K562 (cell line): ENCODE measurements around the gene UBE2J2. TPM values are rescaled to one million over a fixed set of nuclear protein-coding genes. Genes with fewer than 3 reads are reported as not detected.
A peak's percentile ranks its signal among the peaks of the same experiment; 100 is the strongest.

Experiments
- ATAC-seq: fragments of 200-7000 bp; cut with Tn5 transposase; 3 replicates; pipeline ENCODE4 v1.9.1; 2020; ENCODE audit warnings: moderate library complexity
- BruUV-seq: library from RNA; stranded (reverse); fragments of 400-500 nt; replicated peaks from 2 replicates; lab custom pipeline; 2021; lab: Mats Ljungman, UMichigan
- CTCF ChIA-PET: fragments of 300-600 bp; formaldehyde crosslinking; extraction: SDS; loops from one replicate; lab custom pipeline; 2021; ENCODE audit warnings: low intra/inter-chr PET ratio; lab: Yijun Ruan, JAX
- POLR2A ChIA-PET: fragments of 300-600, 350-650 bp; sonication (Branson Sonifier 250); formaldehyde crosslinking; extraction: SDS; loops from one replicate; lab custom pipeline; 2021; ENCODE audit warnings: antibody characterized with exemption, inconsistent platforms; lab: Yijun Ruan, JAX
- DNase-seq, 4 experiments: peaks; one replicate each; pipeline versions ENCODE4 v3.0.0 to v3.0.0-alpha.2; 2011 to 2018; ENCODE audit warnings: low spot score in 3 of 4, mixed read lengths in 3 of 4; ENCODE audit errors: extremely low read depth in 1 of 4
- FAIRE-seq: peaks from 2 replicates; lab custom pipeline; 2011; peaks lifted over from hg19 to GRCh38; lab: Jason Lieb, UNC
- H2AFZ ChIP-seq: 2 replicates; pipeline ENCODE4 v1.6.0; 2011; ENCODE audit warnings: low read depth, low read length, control low read depth, inconsistent platforms
- H3K27ac ChIP-seq: fragments of 200-600 bp; 3 replicates; pipeline ENCODE4 v1.8.0; 2011; ENCODE audit warnings: low read depth, mild to moderate bottlenecking, control low read depth, inconsistent platforms, low read length, moderate library complexity, mixed read lengths; ENCODE audit errors: extremely low read depth
- H3K27me3 ChIP-seq, 2 experiments: fragments of 300-600 bp in 1 of 2; 2 replicates in 1 of 2; 3 replicates in 1 of 2; pipeline versions ENCODE4 v1.6.0 to v1.8.0; 2011; ENCODE audit warnings: inconsistent platforms in 2 of 2, low read length in 2 of 2, mild to moderate bottlenecking in 1 of 2, mixed read lengths in 1 of 2, moderate library complexity in 1 of 2; ENCODE audit not compliant: control insufficient read depth in 2 of 2, insufficient read depth in 2 of 2
- H3K36me3 ChIP-seq: fragments of 300-600 bp; 3 replicates; pipeline ENCODE4 v1.8.0; 2011; ENCODE audit warnings: mild to moderate bottlenecking, low read length, inconsistent platforms; ENCODE audit not compliant: control insufficient read depth, insufficient read depth
- H3K4me1 ChIP-seq, 2 experiments: fragments of 200-600 bp in 1 of 2; replicated peaks in 1 of 2; 2 replicates in 1 of 2; 3 replicates in 1 of 2; pipeline versions ENCODE4 v1.5.1 to v1.8.0; 2011; ENCODE audit warnings: inconsistent platforms in 2 of 2, low read length in 2 of 2, mild to moderate bottlenecking in 1 of 2, mixed read lengths in 1 of 2, moderate library complexity in 1 of 2; ENCODE audit not compliant: control insufficient read depth in 2 of 2, insufficient read depth in 2 of 2
- H3K4me2 ChIP-seq: 2 replicates; pipeline ENCODE4 v1.6.1; 2011; ENCODE audit warnings: low read length, control low read depth, inconsistent platforms, mixed read lengths; ENCODE audit not compliant: insufficient read depth
- H3K4me3 ChIP-seq: fragments of 200-600 bp; sonication (generic), shearing (Covaris generic); 2 replicates; pipeline ENCODE4 v1.5.1; 2016; ENCODE audit warnings: control low read depth, inconsistent platforms
- H3K79me2 ChIP-seq: fragments of 200-600 bp; 3 replicates; pipeline ENCODE4 v1.8.0; 2011; ENCODE audit warnings: low read length, inconsistent platforms; ENCODE audit not compliant: control insufficient read depth, insufficient read depth
- H3K9ac ChIP-seq, 2 experiments: 2 replicates each; pipeline versions ENCODE4 v1.6.0 to v1.6.1; 2011; ENCODE audit warnings: low read depth in 2 of 2, low read length in 2 of 2, control low read depth in 1 of 2, inconsistent platforms in 1 of 2, mild to moderate bottlenecking in 1 of 2, mixed read lengths in 1 of 2; ENCODE audit not compliant: insufficient read depth in 1 of 2
- H3K9me1 ChIP-seq: one replicate; pipeline ENCODE4 v1.6.0; 2011; ENCODE audit warnings: inconsistent platforms, mild to moderate bottlenecking, low read length, moderate library complexity; ENCODE audit not compliant: control insufficient read depth, insufficient read depth
- H3K9me3 ChIP-seq: replicated peaks from 2 replicates; pipeline ENCODE4 v1.5.1; 2011; ENCODE audit warnings: low read depth, low read length, inconsistent platforms; ENCODE audit not compliant: control insufficient read depth, insufficient read depth
- H4K20me1 ChIP-seq: replicated peaks from 2 replicates; pipeline ENCODE4 v1.6.1; 2011; ENCODE audit warnings: low read length, inconsistent platforms, mixed read lengths; ENCODE audit not compliant: control insufficient read depth, insufficient read depth
- C11orf30 ChIP-seq: fragments of 450-650 bp; IDR thresholded peaks from 2 replicates; pipeline ENCODE4 v1.6.1; 2016; ENCODE audit warnings: low read depth, mild to moderate bottlenecking
- GABPB2 ChIP-seq: fragments of 250-450 bp; sonication (Bioruptor Pico); conservative IDR thresholded peaks from 2 replicates; pipeline ENCODE4 v1.5.1; 2021; ENCODE audit warnings: mild to moderate bottlenecking
- IRF2 ChIP-seq: sonication (generic); formaldehyde crosslinking; IDR thresholded peaks from 2 replicates; pipeline ENCODE4 v1.8.1; 2022; ENCODE audit warnings: mild to moderate bottlenecking, missing genetic modification reagents
- KLF10 ChIP-seq: fragments of 250-450 bp; sonication (Bioruptor Pico); IDR thresholded peaks from 2 replicates; pipeline ENCODE4 v1.6.1; 2021; ENCODE audit warnings: matching md5 sums
- MCM7 ChIP-seq, 2 experiments: fragments of 450-650 bp; IDR thresholded peaks; 2 replicates each; pipeline ENCODE4 v1.6.1; 2016 to 2018
- NFRKB ChIP-seq: fragments of 450-650 bp; IDR thresholded peaks from 2 replicates; pipeline ENCODE4 v1.6.1; 2016; ENCODE audit warnings: low read depth
- RUNX1 ChIP-seq: sonication (generic); IDR thresholded peaks from 2 replicates; pipeline ENCODE4 v1.6.1; 2016; ENCODE audit warnings: antibody characterized with exemption, low read depth
- ZFP36 ChIP-seq: fragments of 150-350 bp; IDR thresholded peaks from 2 replicates; pipeline ENCODE4 v1.6.1; 2018; ENCODE audit warnings: low read length, low read depth; ENCODE audit not compliant: partially characterized antibody
- ZNF316 ChIP-seq: fragments of 450-650 bp; IDR thresholded peaks from 2 replicates; pipeline ENCODE4 v1.6.1; 2016
- WGBS: fragments of 100-300 bp; shearing (Covaris generic); methylation state at CpG from one replicate; pipeline ENCODE4 v1.1.6; 2016; ENCODE audit warnings: low coverage, mixed read lengths; ENCODE audit not compliant: insufficient coverage; ENCODE audit errors: missing lambda C conversion rate; 5-methylcytosine and 5-hydroxymethylcytosine counted together
- in situ Hi-C: fragments of 300-500 bp; cut with MboI; formaldehyde crosslinking; loops from 4 replicates; pipeline ENCODE4 v1.15.0; 2018; ENCODE audit warnings: inconsistent platforms, mixed read lengths
- intact Hi-C: fragments of 100-400 bp; cut with micrococcal nuclease; formaldehyde crosslinking; loops from 2 replicates; pipeline ENCODE4 v1.14.2; 2022
- polyA plus RNA-seq, 8 experiments: library from polyadenylated mRNA; depleted of rRNA in 4 of 8; stranded (reverse) in 5 of 8; unstranded in 3 of 8; fragments of >200 nt; fragmentation: Nextera tagmentation in 2 of 8; fragmentation: Illumina TruSeq in 1 of 8; extraction: Ambion mirVana in 2 of 8; extraction: Trizol in 1 of 8; gene quantifications; 2 replicates each; pipeline versions ENCODE4 v1.2.1 to v1.2.3, GENCODE V29; 2011 to 2014; ENCODE audit warnings: inconsistent platforms in 1 of 8, missing spikeins in 1 of 8
- total RNA-seq, 7 experiments: library from RNA; depleted of rRNA in 6 of 7; stranded (reverse); fragments of >200 nt in 6 of 7; fragmentation: Illumina TruSeq in 2 of 7; extraction: Trizol in 2 of 7; gene quantifications; 2 replicates each; pipeline versions ENCODE4 v1.2.1 to v1.2.3, GENCODE V29; 2011 to 2021; ENCODE audit warnings: low replicate concordance in 1 of 7
- TF ChIP-seq, protein P1 (sequence below): fragments of 450-650 bp; IDR thresholded peaks from 2 replicates; pipeline ENCODE4 v1.6.1; 2016; ENCODE audit warnings: antibody characterized with exemption
- TF ChIP-seq, protein P2 (sequence below): sonication (generic); formaldehyde crosslinking; IDR thresholded peaks from 2 replicates; pipeline ENCODE4 v1.8.0; 2022; ENCODE audit warnings: missing genetic modification reagents, mild to moderate bottlenecking, borderline replicate concordance
- TF ChIP-seq, protein P3 (sequence below): fragments of 450-650 bp; IDR thresholded peaks from 2 replicates; pipeline ENCODE4 v1.7.1; 2018; ENCODE audit warnings: mild to moderate bottlenecking, low read depth; ENCODE audit not compliant: partially characterized antibody
- TF ChIP-seq, protein P4 (sequence below), 3 experiments: IDR thresholded peaks in 2 of 3; conservative IDR thresholded peaks in 1 of 3; 2 replicates each; pipeline ENCODE4 v1.5.1; 2011 to 2012; ENCODE audit warnings: low read length in 3 of 3, mild to moderate bottlenecking in 3 of 3, control low read depth in 2 of 3, improper control_type of control experiment in 1 of 3, inconsistent platforms in 1 of 3, low read depth in 1 of 3, mixed read lengths in 1 of 3, moderate library complexity in 1 of 3; ENCODE audit not compliant: insufficient read depth in 2 of 3

Gene UBE2J2
- total and polyA plus RNA-seq, 9 of the 15 experiments (the other 6 are each of a cell fraction or from before 2014, with no cell fraction given) = 0.93 to 112 (median 75.5) TPM

DNA sequence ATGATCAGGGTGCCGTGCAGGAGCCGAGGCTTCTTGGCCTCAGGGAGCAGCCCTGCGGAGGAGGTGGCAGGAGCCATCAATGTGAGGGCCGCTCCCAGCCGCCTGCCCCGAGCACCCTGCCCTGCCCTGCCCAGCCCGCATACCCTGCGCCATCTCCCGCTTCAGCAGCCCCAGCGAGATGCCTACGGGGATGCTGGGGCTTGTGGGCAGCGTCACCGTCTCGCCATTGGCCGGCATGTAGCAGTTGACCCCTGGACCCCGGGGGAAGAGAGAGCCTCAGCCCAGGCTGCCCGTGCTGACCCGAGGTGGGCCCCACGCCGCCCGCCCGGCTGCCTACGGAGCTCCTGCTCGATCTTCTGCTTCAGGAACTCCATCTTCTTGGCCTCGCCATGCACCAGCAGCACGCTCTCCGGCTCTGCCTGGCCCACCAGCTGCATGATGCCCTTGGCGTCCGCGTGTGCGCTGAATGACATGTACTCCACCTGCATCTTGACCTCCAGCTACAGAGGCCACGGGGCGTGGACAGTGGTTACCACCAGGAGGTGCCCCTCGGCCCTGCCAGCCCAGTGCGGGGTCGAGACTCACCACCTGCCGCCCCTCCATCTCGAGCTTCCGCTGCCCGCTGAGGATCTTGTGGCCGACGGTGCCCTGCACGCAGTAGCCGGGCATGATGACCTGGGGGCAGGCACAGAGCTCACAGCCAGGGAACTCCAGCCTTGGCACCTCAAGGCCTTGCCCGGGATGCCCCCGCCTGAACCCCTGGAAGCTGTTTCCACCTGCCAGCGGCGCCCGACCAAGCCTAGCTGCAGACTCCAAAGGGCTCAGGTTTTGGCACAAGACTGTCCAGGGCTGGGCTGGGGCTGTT lies 39.0 kb upstream of the UBE2J2 start:
- POLR2A ChIA-PET = interaction anchor here (0.6 to 3.5 kb wide), 8 partner anchors 7 to 129 kb away, joined by 3 to 30 read pairs (median 4); partner anchors contain the start of gene TAS1R3
- TF ChIP-seq, protein P1, sequence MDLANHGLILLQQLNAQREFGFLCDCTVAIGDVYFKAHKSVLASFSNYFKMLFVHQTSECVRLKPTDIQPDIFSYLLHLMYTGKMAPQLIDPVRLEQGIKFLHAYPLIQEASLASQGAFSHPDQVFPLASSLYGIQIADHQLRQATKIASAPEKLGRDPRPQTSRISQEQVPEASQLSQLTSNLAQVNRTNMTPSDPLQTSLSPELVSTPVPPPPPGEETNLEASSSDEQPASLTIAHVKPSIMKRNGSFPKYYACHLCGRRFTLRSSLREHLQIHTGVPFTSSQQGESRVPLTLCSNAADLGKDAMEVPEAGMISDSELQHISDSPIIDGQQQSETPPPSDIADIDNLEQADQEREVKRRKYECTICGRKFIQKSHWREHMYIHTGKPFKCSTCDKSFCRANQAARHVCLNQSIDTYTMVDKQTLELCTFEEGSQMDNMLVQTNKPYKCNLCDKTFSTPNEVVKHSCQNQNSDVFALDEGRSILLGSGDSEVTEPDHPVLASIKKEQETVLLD = no peak
- TF ChIP-seq, protein P2, sequence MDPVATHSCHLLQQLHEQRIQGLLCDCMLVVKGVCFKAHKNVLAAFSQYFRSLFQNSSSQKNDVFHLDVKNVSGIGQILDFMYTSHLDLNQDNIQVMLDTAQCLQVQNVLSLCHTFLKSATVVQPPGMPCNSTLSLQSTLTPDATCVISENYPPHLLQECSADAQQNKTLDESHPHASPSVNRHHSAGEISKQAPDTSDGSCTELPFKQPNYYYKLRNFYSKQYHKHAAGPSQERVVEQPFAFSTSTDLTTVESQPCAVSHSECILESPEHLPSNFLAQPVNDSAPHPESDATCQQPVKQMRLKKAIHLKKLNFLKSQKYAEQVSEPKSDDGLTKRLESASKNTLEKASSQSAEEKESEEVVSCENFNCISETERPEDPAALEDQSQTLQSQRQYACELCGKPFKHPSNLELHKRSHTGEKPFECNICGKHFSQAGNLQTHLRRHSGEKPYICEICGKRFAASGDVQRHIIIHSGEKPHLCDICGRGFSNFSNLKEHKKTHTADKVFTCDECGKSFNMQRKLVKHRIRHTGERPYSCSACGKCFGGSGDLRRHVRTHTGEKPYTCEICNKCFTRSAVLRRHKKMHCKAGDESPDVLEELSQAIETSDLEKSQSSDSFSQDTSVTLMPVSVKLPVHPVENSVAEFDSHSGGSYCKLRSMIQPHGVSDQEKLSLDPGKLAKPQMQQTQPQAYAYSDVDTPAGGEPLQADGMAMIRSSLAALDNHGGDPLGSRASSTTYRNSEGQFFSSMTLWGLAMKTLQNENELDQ = no peak
- TF ChIP-seq, protein P3, sequence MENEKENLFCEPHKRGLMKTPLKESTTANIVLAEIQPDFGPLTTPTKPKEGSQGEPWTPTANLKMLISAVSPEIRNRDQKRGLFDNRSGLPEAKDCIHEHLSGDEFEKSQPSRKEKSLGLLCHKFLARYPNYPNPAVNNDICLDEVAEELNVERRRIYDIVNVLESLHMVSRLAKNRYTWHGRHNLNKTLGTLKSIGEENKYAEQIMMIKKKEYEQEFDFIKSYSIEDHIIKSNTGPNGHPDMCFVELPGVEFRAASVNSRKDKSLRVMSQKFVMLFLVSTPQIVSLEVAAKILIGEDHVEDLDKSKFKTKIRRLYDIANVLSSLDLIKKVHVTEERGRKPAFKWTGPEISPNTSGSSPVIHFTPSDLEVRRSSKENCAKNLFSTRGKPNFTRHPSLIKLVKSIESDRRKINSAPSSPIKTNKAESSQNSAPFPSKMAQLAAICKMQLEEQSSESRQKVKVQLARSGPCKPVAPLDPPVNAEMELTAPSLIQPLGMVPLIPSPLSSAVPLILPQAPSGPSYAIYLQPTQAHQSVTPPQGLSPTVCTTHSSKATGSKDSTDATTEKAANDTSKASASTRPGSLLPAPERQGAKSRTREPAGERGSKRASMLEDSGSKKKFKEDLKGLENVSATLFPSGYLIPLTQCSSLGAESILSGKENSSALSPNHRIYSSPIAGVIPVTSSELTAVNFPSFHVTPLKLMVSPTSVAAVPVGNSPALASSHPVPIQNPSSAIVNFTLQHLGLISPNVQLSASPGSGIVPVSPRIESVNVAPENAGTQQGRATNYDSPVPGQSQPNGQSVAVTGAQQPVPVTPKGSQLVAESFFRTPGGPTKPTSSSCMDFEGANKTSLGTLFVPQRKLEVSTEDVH = no peak
- no peak for TF ChIP-seq GABPB2 (CRISPR knock-in tag)
- TF ChIP-seq ZFP36 = no peak
- no peak for TF ChIP-seq C11orf30
- TF ChIP-seq ZNF316 = no peak
- no peak for TF ChIP-seq IRF2 (CRISPR knock-in tag)
- no peak for TF ChIP-seq RUNX1
- no peak for TF ChIP-seq NFRKB
- TF ChIP-seq KLF10 (CRISPR knock-in tag) = no peak
- TF ChIP-seq MCM7 (IDR thresholded peaks at IDR 0.05) = no peak
- TF ChIP-seq, protein P4, sequence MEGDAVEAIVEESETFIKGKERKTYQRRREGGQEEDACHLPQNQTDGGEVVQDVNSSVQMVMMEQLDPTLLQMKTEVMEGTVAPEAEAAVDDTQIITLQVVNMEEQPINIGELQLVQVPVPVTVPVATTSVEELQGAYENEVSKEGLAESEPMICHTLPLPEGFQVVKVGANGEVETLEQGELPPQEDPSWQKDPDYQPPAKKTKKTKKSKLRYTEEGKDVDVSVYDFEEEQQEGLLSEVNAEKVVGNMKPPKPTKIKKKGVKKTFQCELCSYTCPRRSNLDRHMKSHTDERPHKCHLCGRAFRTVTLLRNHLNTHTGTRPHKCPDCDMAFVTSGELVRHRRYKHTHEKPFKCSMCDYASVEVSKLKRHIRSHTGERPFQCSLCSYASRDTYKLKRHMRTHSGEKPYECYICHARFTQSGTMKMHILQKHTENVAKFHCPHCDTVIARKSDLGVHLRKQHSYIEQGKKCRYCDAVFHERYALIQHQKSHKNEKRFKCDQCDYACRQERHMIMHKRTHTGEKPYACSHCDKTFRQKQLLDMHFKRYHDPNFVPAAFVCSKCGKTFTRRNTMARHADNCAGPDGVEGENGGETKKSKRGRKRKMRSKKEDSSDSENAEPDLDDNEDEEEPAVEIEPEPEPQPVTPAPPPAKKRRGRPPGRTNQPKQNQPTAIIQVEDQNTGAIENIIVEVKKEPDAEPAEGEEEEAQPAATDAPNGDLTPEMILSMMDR (IDR thresholded peaks at IDR 0.05 in 2 of 3, conservative IDR thresholded peaks at IDR 0.05 in 1 of 3; ENCODE audit: insufficient read depth in 2 of 3, low read depth in 1 of 3, low read length in 3 of 3) = no peak

More for the DNA sequence above, 39.0 kb upstream of the UBE2J2 start:
- H3K9ac ChIP-seq = no peak overlapping the region; a peak in 1 of 4 replicates
- no peak for ATAC-seq
- no peak overlapping the region for H3K4me2 ChIP-seq
- peaks cover 81% of the 10 kb centered on the region for H3K36me3 ChIP-seq
- H4K20me1 ChIP-seq = peaks cover 7% of the 10 kb centered on the region
- H3K27me3 ChIP-seq = no peaks in the 10 kb centered on the region
- TSS peak; percentile 39 for BruUV-seq
- no peak overlapping the region for H2AFZ ChIP-seq
- H3K79me2 ChIP-seq = peaks cover 39% of the 10 kb centered on the region
- H3K9me3 ChIP-seq = no peaks in the 10 kb centered on the region
- DNase-seq = no peak
- in situ Hi-C loops (no loop called here), intact Hi-C loops (no loop called here)
- H3K4me3 ChIP-seq = no peak overlapping the region
- WGBS = 95% methylated on average over 45 of the region's 49 CpGs
- H3K4me1 ChIP-seq = peaks cover 16 to 88% of the 10 kb centered on the region in 2 experiments
- no peaks in the 10 kb centered on the region for H3K9me1 ChIP-seq
- CTCF ChIA-PET = no interaction called here
- no peak overlapping the region for H3K27ac ChIP-seq
- FAIRE-seq = no peak
